Measurements from ENCODE around the gene HIF1A.
"Not testable (repeated sequence)": the region's sequence is repeated elsewhere in the genome, so short reads cannot be mapped to it uniquely, and the experiment has no call there.

Gene HIF1A

DNA sequence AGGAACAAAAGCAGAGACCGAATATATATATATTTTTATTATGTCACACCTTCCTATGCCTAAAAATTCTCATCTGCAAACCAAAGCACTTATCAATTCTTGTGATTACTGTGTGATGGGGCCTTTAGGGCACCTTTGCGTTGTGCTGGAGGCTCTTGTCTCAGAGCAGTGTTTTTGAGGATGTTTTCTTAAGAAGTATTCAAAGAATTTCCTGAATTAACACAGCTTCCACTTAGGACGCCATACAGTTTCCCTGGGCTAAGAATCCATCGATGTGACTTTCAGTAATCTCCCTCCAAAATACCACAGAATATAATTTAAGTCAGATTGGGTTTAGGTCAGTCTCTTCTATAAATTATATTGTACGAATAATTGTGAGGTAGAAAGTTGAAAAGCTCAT, 22.0 kb upstream of the HIF1A start:
- DNase-seq (ENCODE audit: low read depth) = no peak

DNA sequence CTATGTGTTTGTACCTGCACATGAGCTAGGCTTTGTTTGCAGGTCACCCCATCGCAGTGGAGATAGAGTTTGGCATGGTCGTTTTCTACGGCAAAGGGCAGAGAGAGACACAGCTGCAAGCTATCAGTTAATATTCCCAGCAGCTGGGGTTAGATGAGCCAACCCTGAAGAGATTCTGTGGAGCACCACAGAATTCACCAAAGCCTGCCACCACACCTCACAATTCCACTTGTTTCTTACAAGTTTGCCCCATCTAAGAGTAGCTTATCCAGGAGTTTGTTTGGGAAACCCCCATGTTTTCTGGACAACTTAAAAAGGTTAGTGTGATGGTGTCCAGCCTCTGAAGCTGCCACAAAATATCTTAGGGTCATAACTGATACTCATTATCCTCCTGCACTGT, 20.0 kb upstream of the HIF1A start:
- DNase-seq (ENCODE audit: low read depth) = no peak

DNA sequence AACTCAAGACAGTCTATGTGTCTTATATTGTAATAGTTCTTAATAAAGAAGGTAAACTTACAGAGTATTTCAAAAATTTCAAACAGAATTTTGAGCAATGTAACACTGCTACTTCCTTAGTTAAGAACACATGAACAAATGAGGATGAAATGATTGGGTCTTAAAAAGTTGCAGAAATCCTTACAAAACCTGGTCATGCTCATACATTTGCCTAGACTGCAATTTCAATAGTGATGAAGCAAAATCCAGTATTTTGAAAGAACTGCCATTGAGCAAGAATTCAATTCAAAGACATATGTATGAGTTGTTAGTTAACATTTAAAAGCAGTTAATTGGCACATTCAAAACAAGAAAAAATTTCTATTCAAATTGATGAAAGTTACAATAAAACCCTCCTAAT, 17.8 kb upstream of the HIF1A start:
- no peak for DNase-seq (ENCODE audit: low read depth)

DNA sequence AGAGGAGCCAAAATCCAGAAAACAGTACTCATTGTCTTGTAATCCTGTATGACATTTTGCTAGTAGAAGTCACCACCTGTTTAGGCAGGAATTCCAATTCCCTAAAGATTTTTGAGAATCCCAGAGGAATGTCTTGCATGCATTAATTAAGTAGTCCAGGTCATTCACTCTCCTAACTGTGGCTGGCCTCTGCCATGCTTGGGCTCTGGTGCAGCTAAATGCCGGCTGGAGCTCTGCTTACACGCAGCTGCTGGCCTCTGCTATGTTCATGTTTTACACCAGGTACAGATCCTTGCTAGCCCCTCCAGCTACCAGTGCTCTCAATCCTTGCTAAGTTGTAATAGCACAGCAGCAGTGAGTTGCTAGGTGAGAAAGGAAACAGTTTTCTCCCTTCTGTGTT, 16.3 kb upstream of the HIF1A start:
- DNase-seq (ENCODE audit: low read depth) = no peak

DNA sequence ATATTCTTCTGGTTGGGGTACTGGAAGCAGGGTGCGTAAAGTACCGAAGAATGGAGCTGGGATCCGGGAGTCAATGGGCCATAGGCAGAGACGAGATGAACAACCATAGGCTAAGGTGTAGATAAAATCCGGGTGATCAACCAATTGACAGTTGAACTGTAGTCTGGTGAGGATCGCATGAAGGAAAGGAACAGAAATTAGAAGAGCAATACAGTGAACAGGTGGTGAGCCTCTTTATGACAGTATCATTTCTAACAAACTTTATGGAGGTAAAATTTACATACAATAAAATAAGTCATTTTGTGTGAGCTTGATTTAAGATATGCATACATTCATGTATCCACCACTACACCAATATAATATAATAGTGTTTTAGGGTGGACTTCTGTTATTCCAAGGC, 13.9 kb upstream of the HIF1A start:
- no peak for DNase-seq (ENCODE audit: low read depth)

DNA sequence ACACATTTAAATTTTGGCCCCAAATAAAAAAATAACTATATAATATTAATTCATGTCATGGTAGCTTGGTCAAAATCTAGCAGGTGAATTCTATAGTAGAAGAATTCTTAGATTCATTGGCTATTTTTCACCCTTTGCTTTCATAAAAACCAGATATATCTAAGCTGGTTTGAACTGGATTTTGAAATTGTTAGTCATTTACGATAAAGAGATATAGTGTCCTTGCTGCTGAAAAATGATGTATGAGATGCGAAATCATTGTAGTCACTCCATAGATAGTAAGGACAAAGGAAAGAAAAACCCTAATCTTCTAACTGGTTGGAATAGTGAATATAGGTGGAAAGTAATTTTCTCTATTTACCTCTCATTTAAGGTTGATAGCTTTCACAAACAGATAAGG, 12.2 kb upstream of the HIF1A start:
- no peak for DNase-seq (ENCODE audit: low read depth)

DNA sequence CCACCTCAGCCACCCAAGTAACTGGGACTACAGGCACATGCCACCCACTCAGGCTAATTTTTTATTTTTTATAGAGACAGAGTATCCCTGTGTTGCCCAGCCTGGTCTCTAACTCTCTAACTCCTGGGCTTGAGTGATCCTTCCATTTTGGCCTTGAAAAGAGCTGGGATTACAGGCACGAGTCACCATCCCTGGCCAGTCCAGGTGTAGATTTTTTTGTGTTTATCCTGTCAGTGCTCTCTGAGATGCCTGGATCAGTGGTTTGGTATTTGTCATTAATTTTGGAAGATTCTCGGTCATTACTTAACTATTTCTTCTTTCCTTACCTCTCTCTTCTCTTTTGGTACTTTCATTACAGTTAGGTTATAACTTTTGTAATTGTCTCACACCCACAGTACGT, 5.3 kb upstream of the HIF1A start:
- no peak for DNase-seq (ENCODE audit: low read depth)

DNA sequence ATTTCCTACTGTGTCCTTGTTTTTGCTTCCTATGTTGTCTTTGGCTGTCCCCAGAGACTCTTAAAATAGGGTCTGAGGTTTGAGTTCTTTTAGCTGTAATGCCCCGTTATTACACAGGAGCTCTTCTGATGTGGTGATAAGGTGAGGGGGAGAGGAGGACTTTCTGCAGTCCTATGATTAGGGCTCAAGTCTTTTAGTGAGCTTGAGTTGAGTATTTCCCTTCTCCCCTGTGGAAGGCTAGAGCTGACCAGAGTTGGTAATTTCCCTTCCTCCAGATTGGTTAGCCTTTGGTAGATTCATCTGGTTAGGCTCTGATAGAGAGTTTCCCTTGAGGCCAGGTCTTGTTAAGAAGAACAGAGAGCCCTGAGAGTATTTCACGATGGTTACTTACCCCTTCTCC, 4.3 kb upstream of the HIF1A start:
- no peak for DNase-seq (ENCODE audit: low read depth)

DNA sequence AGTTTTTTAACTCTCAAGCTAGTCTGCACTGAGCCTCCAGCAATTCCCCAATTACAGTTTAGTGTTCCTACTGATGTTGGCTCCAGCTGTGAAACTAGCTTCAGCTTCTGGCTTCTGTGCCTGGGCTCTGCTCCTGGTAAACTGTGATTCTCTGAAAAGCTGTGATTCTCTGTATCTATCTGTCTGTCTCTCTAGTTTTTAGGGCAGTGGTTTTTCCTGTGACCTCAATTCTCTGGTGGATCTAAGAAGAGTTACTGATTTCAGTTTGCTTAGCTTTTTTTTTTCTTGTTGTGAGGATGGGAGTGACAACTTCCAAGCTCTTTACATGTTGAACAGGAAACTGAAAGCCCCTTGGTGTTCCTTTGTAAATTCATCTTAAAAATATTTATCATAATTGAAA, 3.8 kb upstream of the HIF1A start:
- DNase-seq (ENCODE audit: low read depth) = no peak

DNA sequence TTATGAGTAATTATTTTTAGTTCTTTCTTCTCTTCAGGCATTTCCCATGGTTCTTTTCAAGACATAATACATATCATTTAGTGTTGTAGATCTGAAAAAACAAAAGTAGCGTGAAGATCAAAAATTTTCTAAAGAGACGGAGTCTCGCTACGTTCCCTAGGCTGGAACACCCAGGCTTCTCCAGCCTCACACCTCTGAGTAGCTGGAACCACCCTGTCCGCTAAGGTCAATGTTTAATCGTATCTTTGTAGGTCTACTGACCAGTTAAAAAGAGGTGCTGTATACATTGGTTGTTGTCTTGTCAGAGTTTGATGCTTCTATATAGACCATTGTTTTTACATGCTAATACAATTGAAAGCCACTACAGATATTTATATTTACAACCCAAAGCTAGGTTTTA, 1.3 kb upstream of the HIF1A start:
- DNase-seq (ENCODE audit: low read depth) = no peak

DNA sequence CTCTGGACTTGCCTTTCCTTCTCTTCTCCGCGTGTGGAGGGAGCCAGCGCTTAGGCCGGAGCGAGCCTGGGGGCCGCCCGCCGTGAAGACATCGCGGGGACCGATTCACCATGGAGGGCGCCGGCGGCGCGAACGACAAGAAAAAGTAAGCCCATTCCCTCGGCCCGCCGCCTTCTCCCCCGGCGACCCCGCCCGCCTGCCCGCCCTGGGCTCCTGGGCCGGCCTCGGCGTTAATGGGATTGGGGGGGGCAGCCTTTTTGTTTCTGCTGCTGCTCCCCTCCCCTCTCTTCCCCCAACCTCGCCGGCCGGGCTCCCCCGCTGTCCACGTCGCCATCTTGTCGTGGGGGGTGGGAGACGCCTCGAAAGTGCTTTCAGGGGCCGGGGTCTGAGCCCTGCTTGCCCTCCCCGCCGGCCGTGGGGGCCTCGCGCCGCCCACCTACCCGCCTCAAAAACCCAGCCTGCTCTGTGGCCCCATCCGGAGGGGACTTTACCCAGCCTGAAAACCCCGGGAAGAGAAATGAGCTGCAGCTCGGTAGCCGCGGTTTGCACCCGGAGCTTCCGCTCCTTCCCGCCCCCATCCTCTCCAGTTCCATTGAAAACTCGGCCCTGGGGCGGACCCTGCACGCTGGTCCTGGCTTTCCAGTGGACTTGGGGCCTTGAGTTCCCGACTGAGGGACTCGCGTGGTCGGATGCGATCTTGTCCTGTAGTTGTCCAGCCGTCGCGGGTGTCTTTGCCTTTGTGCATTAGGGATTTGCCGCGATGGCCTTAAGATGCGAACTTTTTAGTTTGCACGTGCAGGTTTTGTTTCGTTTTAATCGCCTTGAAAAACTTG, 598 bp downstream of the HIF1A start:
- peak; percentile 35 for DNase-seq (ENCODE audit: low read depth)

DNA sequence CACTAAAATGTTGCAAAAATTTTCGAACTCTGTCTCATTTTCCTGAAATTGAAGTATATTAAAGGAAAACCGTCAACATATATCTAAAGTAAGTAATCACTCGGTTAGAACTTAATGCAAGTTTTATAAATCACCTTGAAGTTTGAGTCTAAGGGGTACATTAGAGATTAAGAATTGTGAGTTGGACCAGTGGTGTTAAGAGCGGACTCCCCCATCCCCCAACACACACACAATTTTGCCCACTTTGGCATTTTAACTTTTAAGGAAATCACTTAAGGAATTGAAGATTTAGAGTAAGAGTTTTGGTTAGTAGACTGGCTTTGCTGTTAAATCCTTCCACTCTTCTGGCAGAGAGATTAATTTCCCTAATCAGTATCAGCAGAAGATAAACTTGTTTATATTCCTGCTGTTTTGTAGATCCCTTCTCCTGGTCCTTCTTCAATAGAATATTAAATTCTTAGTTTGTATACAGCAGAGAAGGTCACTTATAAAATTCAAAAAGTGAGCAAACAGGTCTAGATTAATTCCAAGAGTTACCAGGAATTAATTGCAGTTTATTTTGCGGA, 1.5 kb downstream of the HIF1A start:
- no peak for DNase-seq (ENCODE audit: low read depth)

DNA sequence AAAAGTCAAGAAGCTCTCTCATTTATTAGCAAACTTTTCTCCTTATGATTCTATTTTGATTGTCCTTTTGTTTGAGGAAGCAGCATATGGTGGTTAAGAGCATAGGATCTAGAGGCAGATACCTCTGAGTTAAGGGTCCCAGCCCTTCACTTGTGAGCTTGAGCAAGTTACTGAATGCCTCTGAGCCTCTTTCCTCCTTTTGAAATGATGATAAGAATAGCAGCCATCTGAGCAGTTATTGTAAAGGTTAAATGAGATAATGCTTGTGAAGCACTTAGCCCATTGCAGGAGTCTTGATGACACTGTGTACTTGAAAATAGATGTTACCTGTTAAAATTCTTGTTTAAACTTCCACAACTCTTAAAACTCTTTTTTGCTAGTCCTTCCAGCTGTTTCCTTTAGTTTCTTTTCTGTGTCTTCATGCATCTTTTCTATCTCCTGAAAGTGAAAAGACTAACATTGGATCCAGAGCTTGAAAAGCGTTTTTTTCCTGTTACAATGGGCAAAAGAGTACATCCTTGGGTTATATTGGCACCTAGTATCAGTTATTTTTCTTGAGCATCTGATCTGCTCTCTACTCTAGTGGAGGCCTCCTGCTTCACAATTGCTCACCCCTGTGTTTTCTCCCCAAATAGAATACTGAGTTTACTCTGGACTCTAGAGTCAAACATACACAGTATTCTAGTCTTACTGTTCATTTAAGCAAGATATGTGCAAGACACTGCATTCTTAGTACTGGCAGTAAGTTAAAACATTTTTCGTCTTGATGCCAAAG, 3.1 kb downstream of the HIF1A start:
- no peak for DNase-seq (ENCODE audit: low read depth)

DNA sequence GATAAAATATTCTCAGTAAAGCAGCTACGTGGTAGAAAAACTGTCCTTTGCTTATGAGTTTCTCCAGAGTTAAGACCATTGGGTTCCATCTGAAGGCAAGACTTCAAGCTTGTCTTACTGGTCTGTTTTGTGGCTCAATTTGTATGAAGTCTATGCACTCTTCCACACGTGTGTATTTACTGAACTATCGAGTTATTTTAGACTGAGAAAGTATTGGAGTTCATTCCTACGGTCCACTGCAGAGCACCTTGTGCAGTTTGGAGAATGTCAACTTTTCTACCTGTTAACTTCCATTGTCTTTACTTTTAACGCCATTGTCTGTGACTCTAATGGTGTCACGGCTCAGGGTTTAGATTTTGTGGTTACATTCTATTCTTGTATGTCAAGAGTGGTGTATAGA, 3.7 kb downstream of the HIF1A start:
- DNase-seq (ENCODE audit: low read depth) = no peak

DNA sequence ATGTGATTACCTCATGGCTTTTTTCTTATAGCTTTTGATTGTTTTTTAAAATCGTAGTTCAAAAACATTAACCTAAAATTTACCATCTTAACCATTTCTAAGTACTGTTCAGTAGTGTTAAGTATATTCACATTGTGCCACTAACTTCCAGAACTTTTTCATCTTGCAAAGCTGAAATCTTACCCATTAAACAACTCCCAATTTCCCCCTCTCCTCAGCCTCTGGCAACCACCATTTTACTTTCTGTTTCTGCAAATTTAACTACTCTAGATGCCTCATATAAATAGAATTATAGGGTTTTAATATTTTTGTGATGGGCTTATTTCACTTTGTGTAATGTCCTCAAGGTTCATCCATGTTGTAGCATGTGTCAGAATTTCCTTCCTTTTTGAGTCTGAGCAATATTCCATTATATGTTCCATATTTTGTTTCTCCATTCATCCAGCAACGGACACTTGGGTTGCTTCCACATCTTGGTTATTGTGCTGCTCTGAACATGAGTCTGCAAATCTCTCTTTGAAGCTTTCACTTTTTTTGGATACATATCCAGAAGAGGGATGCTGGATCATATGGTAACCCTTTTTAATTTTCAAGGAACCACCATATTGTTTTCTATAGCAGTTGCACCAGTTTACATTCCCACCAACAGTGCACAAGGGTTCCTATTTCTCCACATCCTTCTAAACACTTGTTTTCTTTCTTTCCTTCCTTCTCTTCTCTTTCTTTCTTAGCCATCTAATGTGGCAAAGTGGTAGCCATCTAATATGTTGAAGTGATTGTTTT, 5.0 kb downstream of the HIF1A start:
- no peak for DNase-seq (ENCODE audit: low read depth)

DNA sequence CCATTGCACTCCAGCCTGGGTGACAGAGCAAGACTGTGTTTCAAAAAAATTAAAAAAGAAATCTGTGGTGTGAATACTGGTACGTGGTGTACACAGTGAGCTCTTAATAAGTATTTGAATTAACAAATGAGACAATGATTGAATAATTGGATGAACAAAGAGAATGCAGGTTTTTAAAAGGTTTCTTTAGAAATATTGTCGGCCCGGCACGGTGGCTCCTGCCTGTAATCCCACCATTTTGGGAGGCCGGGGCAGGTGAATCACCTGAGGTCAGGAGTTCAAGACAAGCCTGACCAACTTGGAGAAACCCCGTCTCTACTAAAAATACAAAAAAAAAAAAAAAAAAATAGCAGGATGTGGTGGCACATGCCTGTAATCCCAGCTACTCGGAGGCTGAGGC, 6.6 kb downstream of the HIF1A start:
- no peak for DNase-seq (ENCODE audit: low read depth)

DNA sequence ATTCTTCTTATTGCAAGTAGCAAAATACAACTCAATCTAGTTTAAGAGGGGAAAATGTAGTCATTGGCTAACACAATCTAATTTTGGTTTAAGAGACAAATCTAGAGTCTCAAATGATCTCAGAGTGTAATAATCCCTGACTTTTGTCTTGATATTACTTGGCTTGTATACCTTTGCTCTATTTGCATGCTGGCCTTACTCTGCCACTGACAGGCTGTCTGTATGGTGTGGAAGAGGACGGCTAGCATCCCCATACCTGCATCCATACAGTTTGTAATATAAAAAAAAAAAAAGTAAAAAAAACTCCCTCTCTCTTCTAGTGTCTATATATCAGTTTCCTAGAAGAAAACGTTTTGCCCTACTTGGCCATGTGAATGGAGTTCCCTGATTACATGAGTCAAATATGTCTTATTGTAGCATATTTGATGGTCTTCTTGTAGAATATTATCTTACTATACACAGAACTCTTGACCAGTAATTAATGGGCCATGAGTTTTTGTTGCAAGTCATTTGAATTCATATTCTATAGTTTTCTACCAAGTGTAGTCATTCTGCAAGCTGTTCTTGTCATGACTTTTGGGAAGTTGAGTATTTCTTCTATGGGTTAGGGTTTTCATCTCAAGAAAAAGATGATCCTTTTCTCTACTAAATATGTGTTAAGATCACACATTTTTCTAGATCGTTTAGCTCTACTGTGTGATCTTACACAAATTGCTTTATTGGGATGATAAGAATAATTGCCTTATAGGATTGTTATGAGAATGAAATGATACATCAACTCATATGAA, 8.2 kb downstream of the HIF1A start:
- no peak for DNase-seq (ENCODE audit: low read depth)

DNA sequence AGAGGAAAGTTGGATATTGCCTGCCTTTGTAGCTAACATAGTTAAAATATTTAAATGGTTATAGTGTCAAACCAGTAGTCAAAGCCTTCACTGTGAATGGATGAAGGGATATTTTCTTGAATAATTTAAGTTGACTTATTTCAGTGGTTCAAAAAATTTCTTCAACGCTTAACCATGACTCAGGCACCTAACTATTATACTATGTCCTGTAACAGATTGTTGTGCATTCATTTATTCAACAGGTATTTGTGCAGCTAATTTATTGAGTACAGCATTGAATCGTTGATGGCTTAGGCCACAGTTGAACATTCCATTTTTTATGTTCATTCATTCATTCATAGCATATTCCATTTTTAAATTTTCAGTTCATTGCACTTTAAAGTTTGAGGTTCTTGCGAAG, 9.2 kb downstream of the HIF1A start:
- no peak for DNase-seq (ENCODE audit: low read depth)

DNA sequence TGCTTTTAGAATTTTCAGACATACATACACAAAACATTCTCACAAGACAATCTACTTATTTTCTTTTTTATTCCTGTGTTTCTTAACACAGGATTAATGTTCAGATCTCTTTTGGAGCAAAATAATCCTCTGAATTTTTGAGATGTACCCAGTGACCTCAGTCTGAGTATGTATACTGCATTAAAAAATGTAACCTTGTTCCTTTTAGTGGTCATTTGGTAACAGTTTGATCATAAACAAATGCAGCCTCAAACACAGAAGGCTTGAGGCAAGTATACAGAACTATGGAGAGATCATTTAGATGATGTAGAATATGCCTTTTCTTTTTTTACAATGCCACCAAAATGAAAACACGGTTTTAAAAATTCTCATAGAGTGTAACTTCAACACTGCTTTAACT, 9.7 kb downstream of the HIF1A start:
- no peak for DNase-seq (ENCODE audit: low read depth)

DNA sequence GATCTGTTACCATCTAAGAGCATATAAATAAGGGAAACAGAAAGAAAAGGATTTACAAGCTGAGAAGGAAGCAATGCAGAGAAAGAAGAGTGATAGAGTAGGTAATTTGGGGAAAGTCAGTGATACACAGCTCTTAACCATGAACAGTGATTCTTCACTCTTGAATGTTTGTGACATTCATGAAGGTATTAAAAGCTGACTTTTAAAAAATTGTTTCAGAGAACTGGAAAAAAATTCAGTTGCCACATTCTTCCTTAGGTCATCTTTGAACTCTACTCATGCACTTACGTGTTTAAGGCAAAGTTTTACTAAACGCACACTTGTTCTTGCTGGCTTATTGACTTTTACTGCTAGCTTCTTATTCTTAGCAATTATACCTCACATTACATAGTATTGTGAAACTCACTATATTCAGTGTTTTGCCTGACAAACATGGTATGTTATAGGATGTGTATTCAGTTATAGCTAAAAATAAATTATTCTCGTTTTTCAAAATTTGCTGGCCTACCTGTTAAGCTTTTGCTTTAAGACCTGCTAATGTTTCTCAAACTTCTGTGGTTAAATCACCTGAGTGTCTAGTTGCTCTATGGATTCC, 10.9 kb downstream of the HIF1A start:
- no peak for DNase-seq (ENCODE audit: low read depth)

DNA sequence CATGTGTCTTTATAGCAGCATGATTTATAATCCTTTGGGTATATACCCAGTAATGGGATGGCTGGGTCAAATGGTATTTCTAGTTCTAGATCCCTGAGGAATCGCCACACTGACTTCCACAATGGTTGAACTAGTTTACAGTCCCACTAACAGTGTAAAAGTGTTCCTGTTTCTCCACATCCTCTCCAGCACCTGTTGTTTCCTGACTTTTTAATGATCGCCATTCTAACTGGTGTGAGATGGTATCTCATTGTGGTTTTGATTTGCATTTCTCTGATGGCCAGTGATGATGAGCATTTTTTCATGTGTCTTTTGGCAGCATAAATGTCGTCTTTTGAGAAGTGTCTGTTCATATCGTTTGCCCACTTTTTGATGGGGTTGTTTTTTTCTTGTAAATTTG, 12.5 kb downstream of the HIF1A start:
- not testable (repeated sequence) for DNase-seq (ENCODE audit: low read depth)
